Measurements from ENCODE around the gene MMRN2. TPM values are rescaled to one million over a fixed set of nuclear protein-coding genes. Genes with fewer than 3 reads are reported as not detected.
"Not testable (repeated sequence)": the region's sequence is repeated elsewhere in the genome, so short reads cannot be mapped to it uniquely, and the experiment has no call there.

Gene MMRN2
- total RNA-seq, 1 experiment from 2014 or later = 8.3 TPM

DNA sequence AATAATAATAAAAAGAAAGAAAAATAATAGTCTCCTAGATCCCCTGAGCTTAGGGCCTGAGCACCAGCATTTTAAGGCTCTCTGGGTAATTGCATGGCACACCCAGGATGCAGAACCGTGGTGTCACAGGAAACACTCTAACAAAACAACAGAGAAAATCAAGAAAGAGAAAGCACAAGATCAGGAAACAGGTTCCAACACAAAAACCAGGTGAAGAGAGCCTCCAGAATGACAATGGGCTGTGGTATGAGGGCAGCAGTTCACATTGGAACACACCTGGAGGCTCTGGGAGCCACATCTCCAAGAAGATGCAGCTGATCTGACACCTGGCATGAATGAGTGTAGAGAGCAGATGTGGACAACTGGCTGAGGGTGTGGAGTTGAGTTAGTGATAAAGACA lies 7.1 kb downstream of the MMRN2 start:
- intact Hi-C loops (cut with micrococcal nuclease) = no loop called here
- Histone ChIP-seq H3K27ac (ENCODE audit: low read depth, low read length) (no peak overlapping the region), H3K4me3 (replicated peaks in 1 of 2; ENCODE audit: low read depth in 1 of 2, low read length in 2 of 2) (no peak overlapping the region), H3K36me3 (ENCODE audit: control insufficient read depth in 1 of 2, insufficient read depth in 2 of 2, low read length in 2 of 2) (no peaks in the 10 kb centered on the region), H2AFZ (ENCODE audit: low read depth, low read length, poor library complexity, severe bottlenecking) (no peak overlapping the region), H3K9me3 (ENCODE audit: control insufficient read depth in 1 of 2, insufficient read depth in 1 of 2, low read depth in 1 of 2, low read length in 2 of 2) (peaks cover 0 to 4% of the 10 kb centered on the region in 2 experiments; a peak in 1 of 4 replicates), H3K9ac (ENCODE audit: low read length) (no peak overlapping the region), H4K20me1 (ENCODE audit: insufficient read depth) (no peaks in the 10 kb centered on the region), H3K4me1 (ENCODE audit: control insufficient read depth in 1 of 2, insufficient read depth in 2 of 2, low read length in 2 of 2) (peaks cover 10 to 27% of the 10 kb centered on the region in 2 experiments; a peak in 3 of 4 replicates), H3K9me2 (ENCODE audit: insufficient read depth) (no peaks in the 10 kb centered on the region), H3K4me2 (ENCODE audit: low read length) (no peak overlapping the region), H3K27me3 (ENCODE audit: insufficient read depth, low read length) (no peaks in the 10 kb centered on the region), H3K79me2 (ENCODE audit: insufficient read depth, low read length) (no peaks in the 10 kb centered on the region)
- ChIA-PET CTCF (interaction anchor here (1.7 to 2.5 kb wide), 2 partner anchors 10 to 16 kb away, joined by 5 to 7 read pairs; no protein-coding TSS in a partner anchor), RAD21 (ENCODE audit: low non-redundant PET in 1 of 2, low total read pairs in 2 of 2, uncharacterized antibody in 2 of 2, unreplicated experiment in 2 of 2) (no interaction called here), POLR2A (no interaction called here)
- BruUV-seq (replicated peaks) = no TSS peak
- DNase-seq (ENCODE audit: low read depth, low spot score) (no peak), ATAC-seq (no peak)
- no peak for TF ChIP-seq SIN3A (IDR thresholded peaks at IDR 0.05; ENCODE audit: low read depth)
- TF ChIP-seq EZH2 (IDR thresholded peaks at IDR 0.05) = no peak
- no peak for TF ChIP-seq SP1 (IDR thresholded peaks at IDR 0.05; ENCODE audit: low read depth)
- TF ChIP-seq, protein P1, sequence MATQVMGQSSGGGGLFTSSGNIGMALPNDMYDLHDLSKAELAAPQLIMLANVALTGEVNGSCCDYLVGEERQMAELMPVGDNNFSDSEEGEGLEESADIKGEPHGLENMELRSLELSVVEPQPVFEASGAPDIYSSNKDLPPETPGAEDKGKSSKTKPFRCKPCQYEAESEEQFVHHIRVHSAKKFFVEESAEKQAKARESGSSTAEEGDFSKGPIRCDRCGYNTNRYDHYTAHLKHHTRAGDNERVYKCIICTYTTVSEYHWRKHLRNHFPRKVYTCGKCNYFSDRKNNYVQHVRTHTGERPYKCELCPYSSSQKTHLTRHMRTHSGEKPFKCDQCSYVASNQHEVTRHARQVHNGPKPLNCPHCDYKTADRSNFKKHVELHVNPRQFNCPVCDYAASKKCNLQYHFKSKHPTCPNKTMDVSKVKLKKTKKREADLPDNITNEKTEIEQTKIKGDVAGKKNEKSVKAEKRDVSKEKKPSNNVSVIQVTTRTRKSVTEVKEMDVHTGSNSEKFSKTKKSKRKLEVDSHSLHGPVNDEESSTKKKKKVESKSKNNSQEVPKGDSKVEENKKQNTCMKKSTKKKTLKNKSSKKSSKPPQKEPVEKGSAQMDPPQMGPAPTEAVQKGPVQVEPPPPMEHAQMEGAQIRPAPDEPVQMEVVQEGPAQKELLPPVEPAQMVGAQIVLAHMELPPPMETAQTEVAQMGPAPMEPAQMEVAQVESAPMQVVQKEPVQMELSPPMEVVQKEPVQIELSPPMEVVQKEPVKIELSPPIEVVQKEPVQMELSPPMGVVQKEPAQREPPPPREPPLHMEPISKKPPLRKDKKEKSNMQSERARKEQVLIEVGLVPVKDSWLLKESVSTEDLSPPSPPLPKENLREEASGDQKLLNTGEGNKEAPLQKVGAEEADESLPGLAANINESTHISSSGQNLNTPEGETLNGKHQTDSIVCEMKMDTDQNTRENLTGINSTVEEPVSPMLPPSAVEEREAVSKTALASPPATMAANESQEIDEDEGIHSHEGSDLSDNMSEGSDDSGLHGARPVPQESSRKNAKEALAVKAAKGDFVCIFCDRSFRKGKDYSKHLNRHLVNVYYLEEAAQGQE (IDR thresholded peaks at IDR 0.05; ENCODE audit: low read depth) = no peak
- no peak for TF ChIP-seq ZNF274 (IDR thresholded peaks at IDR 0.05; ENCODE audit: low read depth, low read length)
- TF ChIP-seq JUND (IDR thresholded peaks at IDR 0.05) = no peak

DNA sequence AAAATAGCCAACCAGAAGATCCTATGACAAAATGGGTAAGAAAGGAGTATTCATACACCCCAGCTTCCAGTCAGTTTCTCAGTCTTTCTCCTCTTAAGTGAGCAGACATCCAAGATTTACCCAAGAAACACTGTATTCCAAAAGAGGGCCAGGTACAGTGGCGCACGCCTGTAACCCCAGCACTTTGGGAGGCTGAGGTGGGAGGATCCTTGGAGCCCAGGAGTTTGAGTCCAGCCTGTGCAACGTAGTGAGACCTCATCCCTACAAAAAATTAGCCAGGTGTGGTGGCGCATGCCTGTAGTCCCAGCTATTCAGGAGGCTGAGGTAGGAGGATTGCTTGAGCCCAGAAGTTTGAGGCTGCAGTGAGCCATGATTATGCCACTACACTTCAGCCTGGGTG lies 9.6 kb downstream of the MMRN2 start:
- DNase-seq (ENCODE audit: low read depth, low spot score); BruUV-seq (replicated peaks); RAD21 ChIA-PET (ENCODE audit: low non-redundant PET in 1 of 2, low total read pairs in 2 of 2, uncharacterized antibody in 2 of 2, unreplicated experiment in 2 of 2); POLR2A ChIA-PET; H3K9me3 ChIP-seq (ENCODE audit: control insufficient read depth in 1 of 2, insufficient read depth in 1 of 2, low read depth in 1 of 2, low read length in 2 of 2); H3K36me3 ChIP-seq (ENCODE audit: control insufficient read depth in 1 of 2, insufficient read depth in 2 of 2, low read length in 2 of 2); H3K79me2 ChIP-seq (ENCODE audit: insufficient read depth, low read length); ATAC-seq; CTCF ChIA-PET; H2AFZ ChIP-seq (ENCODE audit: low read depth, low read length, poor library complexity, severe bottlenecking); H3K9ac ChIP-seq (ENCODE audit: low read length); H3K9me2 ChIP-seq (ENCODE audit: insufficient read depth); H3K27me3 ChIP-seq (ENCODE audit: insufficient read depth, low read length); H3K4me2 ChIP-seq (ENCODE audit: low read length); H4K20me1 ChIP-seq (ENCODE audit: insufficient read depth); H3K4me3 ChIP-seq (replicated peaks in 1 of 2; ENCODE audit: low read depth in 1 of 2, low read length in 2 of 2); H3K27ac ChIP-seq (ENCODE audit: low read depth, low read length); intact Hi-C loops (cut with micrococcal nuclease): not testable (repeated sequence)
- peaks cover 0 to 17% of the 10 kb centered on the region in 2 experiments; a peak in 2 of 4 replicates for H3K4me1 ChIP-seq (ENCODE audit: control insufficient read depth in 1 of 2, insufficient read depth in 2 of 2, low read length in 2 of 2)
